CD4-positive, CD25-positive, alpha-beta regulatory T cell (primary cell): ENCODE measurements around the gene SPZ1. TPM values are rescaled to one million over a fixed set of nuclear protein-coding genes. Genes with fewer than 3 reads are reported as not detected.

ENCODE experiments used
- ATAC-seq, 2 donors: fragments of 150-1000 bp; cut with Tn5 transposase; one replicate each; pipeline ENCODE4 v1.10.0; 2021; ENCODE audit warnings: low read depth in 2 of 2, moderate number of reproducible peaks in 2 of 2, moderate library complexity in 1 of 2
- DNase-seq, 3 donors: peaks; one replicate each; pipeline versions ENCODE4 v3.0.0 to v3.0.0-alpha.2; 2012 to 2022; ENCODE audit warnings: mixed read lengths in 1 of 3
- H3K27ac ChIP-seq: one replicate; pipeline ENCODE4 v1.7.0; 2013; ENCODE audit warnings: mild to moderate bottlenecking, low read length; ENCODE audit not compliant: insufficient read depth, poor library complexity, severe bottlenecking
- H3K27me3 ChIP-seq: one replicate; pipeline ENCODE4 v1.7.0; 2013; ENCODE audit warnings: low read length; ENCODE audit not compliant: control insufficient read depth, insufficient read depth
- H3K36me3 ChIP-seq: one replicate; pipeline ENCODE4 v1.7.0; 2013; ENCODE audit warnings: mild to moderate bottlenecking, low read length, moderate library complexity; ENCODE audit not compliant: control insufficient read depth, insufficient read depth
- H3K4me1 ChIP-seq: 2 replicates; pipeline ENCODE4 v1.7.0; 2013; ENCODE audit warnings: mild to moderate bottlenecking, low read length; ENCODE audit not compliant: insufficient read depth, control insufficient read depth, poor library complexity, severe bottlenecking
- H3K4me3 ChIP-seq: one replicate; pipeline ENCODE4 v1.7.0; 2013; ENCODE audit warnings: low read depth, mild to moderate bottlenecking, low read length, moderate library complexity
- H3K9me3 ChIP-seq, 2 experiments: 1 replicate in 1 of 2; 2 replicates in 1 of 2; pipeline ENCODE4 v1.7.0; 2013; ENCODE audit warnings: low read length in 2 of 2, mild to moderate bottlenecking in 1 of 2, moderate library complexity in 1 of 2; ENCODE audit not compliant: control insufficient read depth in 2 of 2
- H3K27ac Mint-ChIP-seq, 3 donors: one replicate each; pipeline ENCODE4 v1.8.0; 2020 to 2022; ENCODE audit warnings: mild to moderate bottlenecking in 3 of 3, mixed read lengths in 3 of 3, moderate library complexity in 2 of 3
- H3K27me3 Mint-ChIP-seq: one replicate; pipeline ENCODE4 v1.8.0; 2022; ENCODE audit warnings: mild to moderate bottlenecking, mixed read lengths
- H3K36me3 Mint-ChIP-seq: one replicate; pipeline ENCODE4 v1.8.0; 2020; ENCODE audit warnings: mixed read lengths
- H3K4me1 Mint-ChIP-seq, 4 donors: one replicate each; pipeline ENCODE4 v1.8.0; 2020 to 2022; ENCODE audit warnings: mixed read lengths in 4 of 4, mild to moderate bottlenecking in 1 of 4
- H3K4me3 Mint-ChIP-seq, 4 donors: one replicate each; pipeline ENCODE4 v1.8.0; 2020 to 2022; ENCODE audit warnings: mild to moderate bottlenecking in 4 of 4, mixed read lengths in 4 of 4, moderate library complexity in 3 of 4
- H3K9me3 Mint-ChIP-seq, 7 donors: one replicate each; pipeline ENCODE4 v1.8.0; 2020 to 2022; ENCODE audit warnings: mixed read lengths in 7 of 7, mild to moderate bottlenecking in 3 of 7, moderate library complexity in 2 of 7
- polyA plus RNA-seq, 4 donors: library from polyadenylated mRNA; unstranded; fragments of 300-500 nt; fragmentation: Illumina TruSeq; gene quantifications; one replicate each; pipeline ENCODE4 v1.2.3, GENCODE V29; 2021
- total RNA-seq: library from RNA; stranded (reverse); gene quantifications from one replicate; pipeline ENCODE4 v1.2.3, GENCODE V29; 2022

Gene SPZ1
- total and polyA plus RNA-seq, 5 donors from 2014 or later: not detected

DNA sequence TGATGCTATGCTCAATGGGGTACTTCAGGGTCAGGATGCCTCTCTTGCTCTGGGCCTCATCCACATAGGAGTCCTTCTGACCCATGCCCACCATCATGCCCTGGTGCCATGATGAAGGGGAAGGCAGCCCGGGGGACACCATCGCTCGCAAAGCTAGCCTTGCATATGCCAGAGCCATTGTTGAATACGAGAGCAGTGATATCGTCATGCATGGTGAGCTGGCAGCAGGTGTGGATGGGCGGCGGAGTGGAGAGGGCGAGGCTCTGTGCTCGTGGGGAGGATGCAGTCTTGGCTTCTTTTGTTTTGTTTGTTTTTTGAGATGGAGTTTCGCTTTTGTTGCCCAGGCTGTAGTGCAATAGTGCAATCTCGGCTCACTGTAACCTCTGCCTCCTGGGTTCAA is 17.2 kb upstream of the SPZ1 start:
- ATAC-seq: no peak
- H3K27me3 Mint-ChIP-seq: no peaks in the 10 kb centered on the region
- Histone ChIP-seq H3K4me1 (no peaks in the 10 kb centered on the region), H3K4me3 (no peak overlapping the region), H3K27me3 (no peaks in the 10 kb centered on the region), H3K9me3 (no peaks in the 10 kb centered on the region), H3K27ac (no peak overlapping the region), H3K36me3 (no peaks in the 10 kb centered on the region)
- peak overlapping the region in 1 of 3 donors; percentile 34 for H3K27ac Mint-ChIP-seq
- no peak overlapping the region for H3K4me3 Mint-ChIP-seq
- DNase-seq: no peak
- no peaks in the 10 kb centered on the region for H3K36me3 Mint-ChIP-seq
- H3K9me3 Mint-ChIP-seq: no peaks in the 10 kb centered on the region
- H3K4me1 Mint-ChIP-seq: peaks cover 0 to 2% (median under 1%) of the 10 kb centered on the region in 4 donors

GRCh38 chr5:80308526-80308925 is 11.3 kb upstream of the SPZ1 start:
- no peaks in the 10 kb centered on the region for H3K9me3 ChIP-seq
- no peak for ATAC-seq
- no peaks in the 10 kb centered on the region for H3K36me3 Mint-ChIP-seq
- no peaks in the 10 kb centered on the region for H3K27me3 Mint-ChIP-seq
- H3K27ac ChIP-seq: no peak overlapping the region
- H3K4me3 ChIP-seq: no peak overlapping the region
- H3K36me3 ChIP-seq: no peaks in the 10 kb centered on the region
- no peaks in the 10 kb centered on the region for H3K9me3 Mint-ChIP-seq
- H3K27me3 ChIP-seq: no peaks in the 10 kb centered on the region
- no peak for DNase-seq
- no peaks in the 10 kb centered on the region for H3K4me1 ChIP-seq
- H3K4me1 Mint-ChIP-seq: peaks cover 0 to 2% (median under 1%) of the 10 kb centered on the region in 4 donors
- no peak overlapping the region for H3K27ac Mint-ChIP-seq
- H3K4me3 Mint-ChIP-seq: no peak overlapping the region

DNA sequence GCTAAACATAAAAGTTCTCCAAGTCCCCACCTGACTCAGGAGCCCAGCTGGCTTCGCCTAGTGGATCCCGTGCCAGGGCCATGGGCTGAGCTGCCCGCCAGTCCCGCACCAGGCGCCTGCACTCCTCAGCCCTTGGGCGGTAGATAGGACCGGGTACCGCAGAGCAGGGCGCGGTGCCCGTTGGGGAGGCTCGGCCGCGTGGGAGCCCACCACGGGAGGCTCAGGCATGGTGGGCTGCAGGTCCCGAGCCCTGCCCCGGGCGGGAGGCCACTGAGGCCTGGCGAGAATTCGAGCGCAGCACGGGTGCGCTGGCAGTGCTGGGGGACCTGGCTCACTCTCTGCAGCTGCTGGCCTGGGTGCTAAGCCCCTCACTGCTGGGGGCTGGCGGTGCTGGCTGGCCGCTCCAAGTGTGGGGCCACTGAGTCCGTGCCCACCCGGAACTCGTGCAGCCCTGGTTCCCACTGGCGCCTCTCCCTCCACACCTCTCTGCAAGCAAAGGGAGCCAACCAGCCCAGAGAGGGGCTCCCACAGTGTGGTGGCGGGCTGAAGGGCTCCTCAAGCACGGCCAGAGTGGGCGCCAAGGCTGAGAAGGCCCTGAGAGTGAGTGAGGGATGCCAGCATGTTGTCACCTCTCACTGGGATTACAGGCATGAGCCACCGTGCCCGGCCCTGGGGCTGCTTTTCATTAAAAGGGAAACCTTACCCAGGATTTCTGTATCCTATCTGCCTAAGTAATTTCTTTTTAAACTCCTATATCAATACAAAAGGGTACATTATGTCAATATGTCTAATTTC is 9.7 kb upstream of the SPZ1 start:
- Mint-ChIP-seq H3K4me1 (peaks cover 0 to 2% (median under 1%) of the 10 kb centered on the region in 4 donors), H3K27ac (no peak overlapping the region), H3K9me3 (no peaks in the 10 kb centered on the region), H3K4me3 (no peak overlapping the region), H3K36me3 (no peaks in the 10 kb centered on the region), H3K27me3 (peaks cover 9% of the 10 kb centered on the region)
- DNase-seq (no peak), ATAC-seq (no peak)
- no peaks in the 10 kb centered on the region for H3K4me1 ChIP-seq
- no peak overlapping the region for H3K4me3 ChIP-seq
- no peak overlapping the region for H3K27ac ChIP-seq
- H3K27me3 ChIP-seq: no peaks in the 10 kb centered on the region
- no peaks in the 10 kb centered on the region for H3K9me3 ChIP-seq
- no peaks in the 10 kb centered on the region for H3K36me3 ChIP-seq

GRCh38 chr5:80315244-80315643 is 4.6 kb upstream of the SPZ1 start:
- peaks cover 0 to 4% (median 0%) of the 10 kb centered on the region in 7 donors for H3K9me3 Mint-ChIP-seq
- no peak overlapping the region for H3K4me3 ChIP-seq
- no peak overlapping the region for H3K27ac ChIP-seq
- H3K27me3 ChIP-seq: peaks cover 4% of the 10 kb centered on the region
- ATAC-seq: no peak
- DNase-seq: no peak
- no peaks in the 10 kb centered on the region for H3K4me1 Mint-ChIP-seq
- H3K36me3 Mint-ChIP-seq: peaks cover 4% of the 10 kb centered on the region
- peaks cover 29% of the 10 kb centered on the region for H3K27me3 Mint-ChIP-seq
- H3K9me3 ChIP-seq: no peaks in the 10 kb centered on the region
- H3K4me3 Mint-ChIP-seq: no peak overlapping the region
- H3K36me3 ChIP-seq: no peaks in the 10 kb centered on the region
- no peak overlapping the region for H3K27ac Mint-ChIP-seq
- no peaks in the 10 kb centered on the region for H3K4me1 ChIP-seq

DNA sequence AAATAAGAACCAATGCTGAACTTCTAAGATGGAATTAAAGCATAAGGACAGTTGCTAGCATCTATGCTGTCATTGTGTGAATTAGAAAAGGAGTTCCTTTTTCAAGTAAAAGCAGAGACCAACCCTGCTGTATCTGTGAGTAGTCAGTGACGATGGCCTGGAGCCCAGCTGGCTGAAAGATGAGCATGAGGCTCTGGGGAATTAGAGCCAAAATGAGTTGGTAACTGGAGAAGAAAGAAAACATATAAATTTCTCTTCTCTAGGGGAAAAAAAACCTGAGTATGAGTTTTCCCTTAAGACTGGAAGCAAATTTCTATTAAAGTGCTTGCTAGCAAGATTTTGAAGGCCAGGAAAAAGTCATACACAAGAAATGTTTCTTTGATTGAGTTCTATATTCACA is 1.6 kb upstream of the SPZ1 start:
- Histone ChIP-seq H3K27ac (no peak overlapping the region), H3K4me1 (no peaks in the 10 kb centered on the region), H3K36me3 (no peaks in the 10 kb centered on the region), H3K27me3 (peaks cover 12% of the 10 kb centered on the region), H3K4me3 (no peak overlapping the region), H3K9me3 (no peaks in the 10 kb centered on the region)
- peaks cover 0 to 4% (median 0%) of the 10 kb centered on the region in 7 donors for H3K9me3 Mint-ChIP-seq
- peaks cover 41% of the 10 kb centered on the region for H3K27me3 Mint-ChIP-seq
- H3K36me3 Mint-ChIP-seq: peaks cover 4% of the 10 kb centered on the region
- DNase-seq (no peak), ATAC-seq (no peak)
- no peak overlapping the region for H3K4me3 Mint-ChIP-seq
- H3K27ac Mint-ChIP-seq: no peak overlapping the region
- no peaks in the 10 kb centered on the region for H3K4me1 Mint-ChIP-seq

DNA sequence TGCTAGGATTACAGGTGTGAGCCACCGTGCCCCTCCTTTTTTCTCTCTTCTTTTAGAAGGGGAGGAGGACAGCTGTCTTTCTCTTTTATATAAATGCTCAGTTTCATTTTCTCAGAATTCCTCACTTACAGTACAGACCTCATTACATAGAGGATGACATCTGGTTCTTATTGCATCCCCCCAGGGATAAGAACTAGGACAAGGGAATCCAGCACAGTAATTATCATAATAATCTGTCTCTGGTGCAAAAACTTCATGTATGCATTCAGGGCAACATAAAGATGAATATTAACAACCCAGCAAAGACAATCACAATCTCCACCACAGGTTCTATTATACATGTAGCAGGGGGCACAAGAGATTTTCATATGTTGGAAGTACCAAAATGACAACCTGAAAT is 5.1 kb downstream of the SPZ1 start:
- no peaks in the 10 kb centered on the region for H3K9me3 ChIP-seq
- ATAC-seq: no peak
- no peaks in the 10 kb centered on the region for H3K4me1 ChIP-seq
- DNase-seq: no peak
- no peaks in the 10 kb centered on the region for H3K4me1 Mint-ChIP-seq
- H3K27ac Mint-ChIP-seq: no peak overlapping the region
- peaks cover 25% of the 10 kb centered on the region for H3K27me3 Mint-ChIP-seq
- no peaks in the 10 kb centered on the region for H3K36me3 Mint-ChIP-seq
- no peak overlapping the region for H3K27ac ChIP-seq
- peaks cover 0 to 1% (median 0%) of the 10 kb centered on the region in 7 donors for H3K9me3 Mint-ChIP-seq
- peaks cover 11% of the 10 kb centered on the region for H3K27me3 ChIP-seq
- no peak overlapping the region for H3K4me3 Mint-ChIP-seq
- H3K4me3 ChIP-seq: no peak overlapping the region
- no peaks in the 10 kb centered on the region for H3K36me3 ChIP-seq

DNA sequence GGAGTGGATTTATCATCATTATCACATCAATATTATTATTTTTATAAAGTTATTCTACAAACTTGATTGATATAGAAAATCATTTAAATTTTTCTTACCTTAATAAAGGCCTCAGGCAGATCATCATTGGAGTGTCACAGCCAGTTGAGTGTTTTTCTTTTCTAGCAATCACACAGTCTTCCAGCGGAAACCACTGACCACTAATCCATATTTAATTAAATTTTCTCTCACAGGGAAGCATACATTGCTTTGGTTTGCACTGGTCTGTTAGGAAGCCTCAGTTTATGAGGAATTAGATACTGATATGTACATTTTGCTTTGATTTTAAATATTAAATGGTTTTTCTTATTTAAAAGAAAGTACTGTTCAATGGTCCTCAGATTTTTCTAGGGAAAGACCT is 6.7 kb downstream of the SPZ1 start:
- Histone ChIP-seq H3K36me3 (no peaks in the 10 kb centered on the region), H3K4me1 (no peaks in the 10 kb centered on the region), H3K27me3 (peaks cover 7% of the 10 kb centered on the region), H3K4me3 (no peak overlapping the region), H3K9me3 (no peaks in the 10 kb centered on the region), H3K27ac (no peak overlapping the region)
- ATAC-seq (no peak), DNase-seq (no peak)
- Mint-ChIP-seq H3K36me3 (no peaks in the 10 kb centered on the region), H3K27ac (no peak overlapping the region), H3K9me3 (no peaks in the 10 kb centered on the region), H3K4me3 (no peak overlapping the region), H3K4me1 (no peaks in the 10 kb centered on the region), H3K27me3 (peaks cover 16% of the 10 kb centered on the region)

- no peak overlapping the region for H3K4me3 ChIP-seq
- no peaks in the 10 kb centered on the region for H3K36me3 ChIP-seq
- H3K27ac ChIP-seq: no peak overlapping the region
- Mint-ChIP-seq H3K4me1 (no peaks in the 10 kb centered on the region), H3K27me3 (peaks cover 37% of the 10 kb centered on the region), H3K9me3 (peaks cover 0 to 2% (median 0%) of the 10 kb centered on the region in 7 donors), H3K27ac (no peak overlapping the region), H3K4me3 (no peak overlapping the region), H3K36me3 (no peaks in the 10 kb centered on the region)
- ATAC-seq: no peak
- DNase-seq: no peak
- H3K9me3 ChIP-seq: no peaks in the 10 kb centered on the region
- no peaks in the 10 kb centered on the region for H3K4me1 ChIP-seq
- peaks cover 8% of the 10 kb centered on the region for H3K27me3 ChIP-seq
Measured at GRCh38 chr5:80337379-80337778, 17.6 kb downstream of the SPZ1 start.
